Suprapubic skin (tissue), 4 donors: Measurements from ENCODE around the gene NDST4. TPM values are rescaled to one million over a fixed set of nuclear protein-coding genes. Genes with fewer than 3 reads are reported as not detected.

Experiments
- DNase-seq, 2 donors: peaks; one replicate each; pipeline ENCODE4 v3.0.0-alpha.2; 2019; ENCODE audit warnings: low spot score in 2 of 2
- H3K27ac ChIP-seq: fragments of 200-600 bp; sonication (generic); one replicate; pipeline ENCODE4 v1.5.1; 2019
- H3K27me3 ChIP-seq: fragments of 200-600 bp; sonication (generic); one replicate; pipeline ENCODE4 v1.5.1; 2019
- H3K36me3 ChIP-seq: fragments of 200-600 bp; sonication (generic); one replicate; pipeline ENCODE4 v1.5.1; 2019
- H3K4me1 ChIP-seq: fragments of 200-600 bp; sonication (generic); one replicate; pipeline ENCODE4 v1.5.1; 2019
- H3K4me3 ChIP-seq: fragments of 200-600 bp; sonication (generic); one replicate; pipeline ENCODE4 v1.5.1; 2019; ENCODE audit warnings: mild to moderate bottlenecking
- H3K9me3 ChIP-seq: fragments of 200-600 bp; sonication (generic); one replicate; pipeline ENCODE4 v1.5.1; 2019
- EP300 ChIP-seq: sonication (generic); formaldehyde crosslinking; IDR thresholded peaks from one replicate; pipeline ENCODE4 v1.6.1; 2017; ENCODE audit warnings: antibody characterized with exemption
- POLR2A ChIP-seq, 2 donors: fragments of 450-650 bp; IDR thresholded peaks; one replicate each; pipeline ENCODE4 v1.6.1; 2017; ENCODE audit warnings: antibody characterized with exemption in 2 of 2, mild to moderate bottlenecking in 2 of 2, moderate library complexity in 2 of 2
- POLR2AphosphoS5 ChIP-seq, 3 donors: sonication (generic); formaldehyde crosslinking; IDR thresholded peaks; one replicate each; pipeline ENCODE4 v1.6.1; 2017; ENCODE audit warnings: antibody characterized with exemption in 3 of 3
- WGBS: methylation state at CpG from one replicate; pipeline ENCODE4 v1.1.5; 2018; 5-methylcytosine and 5-hydroxymethylcytosine counted together
- total RNA-seq, 4 donors: library from RNA; depleted of rRNA; stranded (reverse); fragments of >200 nt; gene quantifications; one replicate each; pipeline ENCODE4 v1.1.0, GENCODE V29; 2016
- TF ChIP-seq, protein P1 (sequence below), 2 donors: fragments of 200-600 bp in 1 of 2; fragments of 450-650 bp in 1 of 2; sonication (generic) in 1 of 2; IDR thresholded peaks; one replicate each; pipeline ENCODE4 v1.5.1; 2016 to 2019; ENCODE audit warnings: antibody characterized with exemption in 2 of 2, mild to moderate bottlenecking in 1 of 2, moderate library complexity in 1 of 2

NDST4 gene
- total RNA-seq, 4 donors from 2014 or later = not detected

DNA sequence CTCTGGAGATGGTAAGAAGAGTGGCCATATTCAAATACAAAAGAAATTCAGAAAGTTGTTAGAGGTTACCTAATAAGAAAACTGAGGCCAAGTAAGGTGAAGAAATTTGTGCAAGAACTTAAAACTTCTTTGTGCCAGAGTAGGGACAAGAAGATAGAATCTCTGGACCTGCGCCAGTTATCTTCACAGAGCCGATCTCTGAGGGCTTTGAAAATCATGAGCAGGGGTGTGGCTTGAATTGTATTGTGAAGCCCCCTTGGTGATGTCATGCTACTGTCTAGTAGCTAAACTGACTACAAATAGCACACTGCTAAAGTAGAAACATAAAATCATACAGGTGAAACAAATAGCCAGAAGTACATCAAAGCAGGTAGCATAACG lies 330.2 kb downstream of the NDST4 start:
- 59% methylated on average over 3 of the region's 3 CpGs for WGBS
- H3K4me1 ChIP-seq = no peaks in the 10 kb centered on the region

DNA sequence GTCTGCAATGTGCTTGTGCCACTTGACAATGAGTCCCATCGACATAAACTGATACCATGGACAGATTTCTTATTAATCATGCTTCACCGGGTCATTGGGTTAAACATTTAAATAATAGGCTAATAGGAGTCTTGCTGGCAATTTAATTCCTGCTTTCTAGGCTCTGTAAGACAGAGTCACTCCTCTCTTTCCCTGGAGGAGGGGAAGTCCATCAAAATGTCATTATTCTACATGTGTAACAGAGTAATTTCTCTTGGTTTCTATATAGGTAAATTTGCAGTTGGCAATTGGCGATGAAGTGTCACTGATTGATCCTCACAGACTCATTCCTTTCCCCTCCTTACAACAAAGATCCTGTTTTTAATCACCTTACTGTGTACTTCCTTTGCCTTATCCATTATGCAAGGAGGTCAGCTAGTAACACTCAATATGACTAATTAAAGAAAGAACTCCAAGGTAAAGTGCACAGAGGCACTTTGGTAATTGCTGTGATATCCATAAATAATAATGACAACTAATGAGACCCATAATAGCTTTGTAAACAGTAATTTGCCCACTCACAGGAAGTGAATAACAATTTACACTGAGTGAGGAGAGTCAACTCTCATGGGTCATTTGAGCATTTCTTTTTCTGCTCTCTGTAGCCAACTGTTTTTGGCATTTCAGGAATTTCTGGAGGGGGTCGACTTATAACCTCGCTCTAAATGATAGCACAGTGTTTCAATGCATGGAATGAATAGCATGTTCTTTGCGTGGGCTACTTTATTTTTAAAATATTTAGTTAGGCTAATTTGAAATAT lies 330.8 kb downstream of the NDST4 start:
- Histone ChIP-seq H3K27me3 (no peaks in the 10 kb centered on the region), H3K36me3 (no peaks in the 10 kb centered on the region), H3K27ac (no peak overlapping the region), H3K9me3 (no peaks in the 10 kb centered on the region), H3K4me1 (no peaks in the 10 kb centered on the region), H3K4me3 (no peak overlapping the region)
- no peak for TF ChIP-seq POLR2AphosphoS5 (IDR thresholded peaks at IDR 0.05)
- no peak for TF ChIP-seq EP300
- TF ChIP-seq, protein P1, sequence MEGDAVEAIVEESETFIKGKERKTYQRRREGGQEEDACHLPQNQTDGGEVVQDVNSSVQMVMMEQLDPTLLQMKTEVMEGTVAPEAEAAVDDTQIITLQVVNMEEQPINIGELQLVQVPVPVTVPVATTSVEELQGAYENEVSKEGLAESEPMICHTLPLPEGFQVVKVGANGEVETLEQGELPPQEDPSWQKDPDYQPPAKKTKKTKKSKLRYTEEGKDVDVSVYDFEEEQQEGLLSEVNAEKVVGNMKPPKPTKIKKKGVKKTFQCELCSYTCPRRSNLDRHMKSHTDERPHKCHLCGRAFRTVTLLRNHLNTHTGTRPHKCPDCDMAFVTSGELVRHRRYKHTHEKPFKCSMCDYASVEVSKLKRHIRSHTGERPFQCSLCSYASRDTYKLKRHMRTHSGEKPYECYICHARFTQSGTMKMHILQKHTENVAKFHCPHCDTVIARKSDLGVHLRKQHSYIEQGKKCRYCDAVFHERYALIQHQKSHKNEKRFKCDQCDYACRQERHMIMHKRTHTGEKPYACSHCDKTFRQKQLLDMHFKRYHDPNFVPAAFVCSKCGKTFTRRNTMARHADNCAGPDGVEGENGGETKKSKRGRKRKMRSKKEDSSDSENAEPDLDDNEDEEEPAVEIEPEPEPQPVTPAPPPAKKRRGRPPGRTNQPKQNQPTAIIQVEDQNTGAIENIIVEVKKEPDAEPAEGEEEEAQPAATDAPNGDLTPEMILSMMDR (IDR thresholded peaks at IDR 0.05) = no peak
- TF ChIP-seq POLR2A (IDR thresholded peaks at IDR 0.05) = no peak
- WGBS = 55% methylated on average over 6 of the region's 6 CpGs
- no peak for DNase-seq

More for the DNA sequence above, 330.2 kb downstream of the NDST4 start:
- Histone ChIP-seq H3K27ac (no peak overlapping the region), H3K4me3 (no peak overlapping the region), H3K9me3 (no peaks in the 10 kb centered on the region), H3K36me3 (no peaks in the 10 kb centered on the region), H3K27me3 (no peaks in the 10 kb centered on the region)
- no peak for TF ChIP-seq POLR2A (IDR thresholded peaks at IDR 0.05)
- no peak for TF ChIP-seq POLR2AphosphoS5 (IDR thresholded peaks at IDR 0.05)
- TF ChIP-seq, protein P1 (IDR thresholded peaks at IDR 0.05) = no peak
- TF ChIP-seq EP300 = no peak
- no peak for DNase-seq

DNA sequence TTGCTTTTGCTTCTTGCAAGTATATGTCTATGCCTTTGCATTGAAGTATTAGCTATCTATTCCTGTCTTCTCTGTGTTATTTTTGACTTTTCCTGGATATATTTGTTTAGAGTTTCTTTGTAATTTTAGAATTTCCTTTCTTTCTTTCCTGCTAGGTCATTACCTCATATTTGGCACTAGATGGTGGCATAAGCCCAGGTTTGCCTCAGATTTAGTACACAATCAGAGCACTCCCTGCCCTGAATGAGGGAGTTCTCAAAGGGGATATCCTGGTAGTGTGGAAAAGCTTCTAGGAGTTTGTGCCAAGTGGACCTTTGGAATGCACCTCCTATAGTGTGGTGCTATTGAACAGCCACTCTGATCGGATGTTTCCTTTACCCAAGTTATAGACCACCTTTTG lies 333.2 kb downstream of the NDST4 start:
- Histone ChIP-seq H3K4me3 (no peak overlapping the region), H3K27ac (no peak overlapping the region), H3K9me3 (no peaks in the 10 kb centered on the region), H3K4me1 (no peaks in the 10 kb centered on the region), H3K36me3 (no peaks in the 10 kb centered on the region), H3K27me3 (no peaks in the 10 kb centered on the region)
- DNase-seq = no peak
- TF ChIP-seq EP300 = no peak
- TF ChIP-seq, protein P1 (IDR thresholded peaks at IDR 0.05) = no peak
- TF ChIP-seq POLR2AphosphoS5 (IDR thresholded peaks at IDR 0.05) = no peak
- no peak for TF ChIP-seq POLR2A (IDR thresholded peaks at IDR 0.05)
- WGBS = 72% methylated on average over 1 of the region's 1 CpG
